ENCODE results near the gene TNFRSF1B.

DNA sequence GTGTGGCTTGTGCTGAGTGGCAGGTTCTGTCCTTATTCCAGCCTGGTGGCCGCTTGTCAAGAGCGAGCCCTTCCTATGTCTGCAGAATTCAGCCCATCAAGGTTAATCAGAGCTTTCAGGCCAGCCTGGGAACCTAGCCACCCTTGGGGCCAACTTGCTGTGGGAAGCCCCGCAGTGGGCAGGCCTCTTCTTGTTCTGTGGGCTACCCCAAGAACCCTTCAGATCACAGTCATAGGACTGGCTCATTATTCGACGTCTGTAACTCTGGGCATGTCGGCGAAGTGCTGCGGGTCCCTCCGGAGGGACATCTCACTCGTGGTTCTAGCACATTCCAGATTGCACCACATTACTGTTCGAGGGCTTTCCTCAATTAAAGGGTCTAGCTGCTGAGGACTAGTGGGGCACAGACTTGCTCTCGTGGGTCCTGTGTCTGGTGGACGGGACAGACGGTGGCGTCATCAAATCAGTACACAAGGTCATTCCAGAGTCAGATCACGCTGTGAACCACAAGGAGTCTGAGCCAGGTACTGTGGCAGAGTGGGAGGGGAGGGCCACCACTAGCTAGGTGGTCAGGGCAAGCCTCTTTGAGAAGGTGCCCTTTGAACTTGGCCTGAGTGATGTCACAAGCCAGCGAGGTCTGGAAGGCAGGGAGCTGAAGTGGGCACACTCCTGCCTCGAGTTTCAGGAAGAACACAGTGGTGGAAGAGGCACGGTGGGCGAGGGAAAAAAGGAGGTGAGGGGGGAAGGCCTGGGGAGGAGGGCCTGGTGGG lies 20.3 kb upstream of the TNFRSF1B start:
- TF ChIP-seq, protein P1, sequence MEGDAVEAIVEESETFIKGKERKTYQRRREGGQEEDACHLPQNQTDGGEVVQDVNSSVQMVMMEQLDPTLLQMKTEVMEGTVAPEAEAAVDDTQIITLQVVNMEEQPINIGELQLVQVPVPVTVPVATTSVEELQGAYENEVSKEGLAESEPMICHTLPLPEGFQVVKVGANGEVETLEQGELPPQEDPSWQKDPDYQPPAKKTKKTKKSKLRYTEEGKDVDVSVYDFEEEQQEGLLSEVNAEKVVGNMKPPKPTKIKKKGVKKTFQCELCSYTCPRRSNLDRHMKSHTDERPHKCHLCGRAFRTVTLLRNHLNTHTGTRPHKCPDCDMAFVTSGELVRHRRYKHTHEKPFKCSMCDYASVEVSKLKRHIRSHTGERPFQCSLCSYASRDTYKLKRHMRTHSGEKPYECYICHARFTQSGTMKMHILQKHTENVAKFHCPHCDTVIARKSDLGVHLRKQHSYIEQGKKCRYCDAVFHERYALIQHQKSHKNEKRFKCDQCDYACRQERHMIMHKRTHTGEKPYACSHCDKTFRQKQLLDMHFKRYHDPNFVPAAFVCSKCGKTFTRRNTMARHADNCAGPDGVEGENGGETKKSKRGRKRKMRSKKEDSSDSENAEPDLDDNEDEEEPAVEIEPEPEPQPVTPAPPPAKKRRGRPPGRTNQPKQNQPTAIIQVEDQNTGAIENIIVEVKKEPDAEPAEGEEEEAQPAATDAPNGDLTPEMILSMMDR (IDR thresholded peaks at IDR 0.05), result no peak
- no peak for TF ChIP-seq POLR2A (IDR thresholded peaks at IDR 0.05)

Measured in body of pancreas (tissue), 4 donors.